ENCODE results near the gene ARRDC5.
"Not testable (repeated sequence)": the region's sequence is repeated elsewhere in the genome, so short reads cannot be mapped to it uniquely, and the experiment has no call there.

ARRDC5 gene

GRCh38 chr19:4867534-4868285 lies 35.0 kb downstream of the ARRDC5 start, which contains the start of gene PLIN3:
Gene PLIN3 (minus strand): TSS chr19:4867667. CDS start chr19:4861394, 6,273 bp downstream.
- peak; percentile 95 for DNase-seq

GRCh38 chr19:4866595-4867424 lies 35.9 kb downstream of the ARRDC5 start:
- DNase-seq, result peak; percentile 30

- DNase-seq, result no peak
Measured at GRCh38 chr19:4861147-4861546, 41.5 kb downstream of the ARRDC5 start.

GRCh38 chr19:4859697-4860096 lies 43.0 kb downstream of the ARRDC5 start:
- DNase-seq, result no peak

- DNase-seq, result not testable (repeated sequence)
Measured at GRCh38 chr19:4856468-4856867, 46.2 kb downstream of the ARRDC5 start.

GRCh38 chr19:4853506-4853905 lies 49.2 kb downstream of the ARRDC5 start:
- DNase-seq, result not testable (repeated sequence)

- DNase-seq, result no peak
Measured at GRCh38 chr19:4852484-4852883, 50.2 kb downstream of the ARRDC5 start.

GRCh38 chr19:4851551-4852290 lies 51.0 kb downstream of the ARRDC5 start:
- peak; percentile 79 for DNase-seq

- no peak for DNase-seq
Measured at GRCh38 chr19:4849019-4849418, 53.7 kb downstream of the ARRDC5 start.

GRCh38 chr19:4847190-4847973 lies 55.3 kb downstream of the ARRDC5 start:
- DNase-seq, result no peak

- not testable (repeated sequence) for DNase-seq
Measured at GRCh38 chr19:4845975-4846374, 56.7 kb downstream of the ARRDC5 start.

- no peak for DNase-seq
Measured at GRCh38 chr19:4844348-4845179, 58.1 kb downstream of the ARRDC5 start.

GRCh38 chr19:4843647-4843965 lies 59.1 kb downstream of the ARRDC5 start:
- no peak for DNase-seq

Data from activated CD4-positive, alpha-beta T cell treated with anti-CD3 and anti-CD28 coated beads, Interleukin-2, Interleukin-6, amounts not matched to agents 100 ng/mL and 50 ng/mL, durations not matched to agents 16 hours and 8 hours (primary cell).